ENCODE measurements around the gene TRAPPC2.
A peak's percentile ranks its signal among the peaks of the same experiment; 100 is the strongest.

The TRAPPC2 gene

GRCh38 chrX:13734278-13735172, at the start of gene TRAPPC2, which contains the start of gene OFD1:
TSS of gene TRAPPC2 (minus strand) at chrX:13734620. CDS start at chrX:13719963, 14,657 bp downstream.
TSS of gene OFD1 (plus strand) at chrX:13734748. CDS start at chrX:13735072, 324 bp downstream.
- DNase-seq = peak; percentile 79 to 90

DNA sequence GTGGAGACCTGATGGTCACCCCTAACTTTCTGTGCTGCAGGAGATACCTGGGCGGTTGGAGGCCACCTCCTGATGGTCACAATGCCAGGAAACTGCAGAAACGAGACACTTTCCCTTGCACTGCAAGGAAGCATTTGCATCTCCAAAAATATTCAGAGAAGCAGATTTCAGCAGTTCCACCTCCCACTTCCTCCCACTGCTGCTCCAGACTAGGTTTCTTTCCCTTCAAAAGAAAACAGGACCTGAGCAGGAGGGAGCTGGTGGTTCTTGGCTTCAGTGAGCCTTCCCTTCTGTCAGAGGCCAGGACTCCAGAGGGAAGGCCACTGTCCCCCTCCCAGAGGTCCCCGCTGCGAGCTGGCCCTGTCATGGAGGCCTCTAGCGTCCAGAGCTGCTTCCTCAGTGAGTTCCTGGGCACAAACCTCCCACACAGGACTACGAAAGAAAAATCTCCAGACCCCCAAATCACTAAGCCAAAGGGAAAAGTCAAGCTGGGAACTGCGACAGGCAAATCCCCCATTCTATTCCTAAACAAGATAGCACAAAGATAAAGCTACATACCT, 46.5 kb upstream of the TRAPPC2 start:
- DNase-seq = no peak

- DNase-seq = no peak
These were observed 44.5 kb upstream of the TRAPPC2 start for GRCh38 chrX:13778916-13779315.

GRCh38 chrX:13776387-13776786, 42.0 kb upstream of the TRAPPC2 start:
- DNase-seq = no peak

DNA sequence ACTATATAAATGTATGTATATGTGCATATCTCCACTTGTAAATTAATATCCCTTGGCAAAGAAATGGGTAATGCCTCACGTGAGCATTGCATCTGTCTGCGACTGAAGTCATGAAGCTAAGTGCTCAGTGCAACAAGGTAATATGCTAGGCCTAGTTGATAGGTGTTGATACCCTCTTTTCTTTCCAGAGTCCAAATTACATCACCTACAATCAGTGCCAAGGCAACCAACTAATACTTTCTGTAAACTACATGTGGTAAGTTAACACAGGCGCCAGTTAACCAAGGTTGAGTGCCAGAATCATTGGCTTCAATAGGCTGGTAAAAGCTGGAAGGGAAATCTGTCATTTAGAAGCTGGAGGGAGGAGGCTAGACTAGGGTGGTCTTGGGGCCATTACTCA, 41.4 kb upstream of the TRAPPC2 start:
- DNase-seq = no peak

DNA sequence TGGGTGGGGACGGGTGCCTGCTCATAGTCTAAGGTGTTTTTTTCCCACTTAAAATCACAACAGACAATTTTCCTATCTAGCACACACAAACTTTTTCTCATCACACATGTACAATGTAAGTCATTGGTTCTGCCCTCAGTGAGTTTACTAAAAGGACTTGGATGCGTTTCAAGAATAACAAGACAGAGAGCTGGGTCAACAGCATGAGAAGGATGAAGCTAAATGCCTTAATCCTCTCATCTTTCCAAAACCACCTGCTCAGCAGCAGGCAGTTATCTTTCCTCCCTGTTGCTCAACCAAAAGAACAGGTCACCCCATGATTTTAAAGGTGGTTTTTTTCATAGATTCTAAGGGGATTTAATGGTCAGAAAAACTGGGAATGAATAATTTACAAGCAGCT, 40.3 kb upstream of the TRAPPC2 start:
- DNase-seq = no peak

- no peak for DNase-seq
These were observed 35.7 kb upstream of the TRAPPC2 start for GRCh38 chrX:13770013-13770535.

DNA sequence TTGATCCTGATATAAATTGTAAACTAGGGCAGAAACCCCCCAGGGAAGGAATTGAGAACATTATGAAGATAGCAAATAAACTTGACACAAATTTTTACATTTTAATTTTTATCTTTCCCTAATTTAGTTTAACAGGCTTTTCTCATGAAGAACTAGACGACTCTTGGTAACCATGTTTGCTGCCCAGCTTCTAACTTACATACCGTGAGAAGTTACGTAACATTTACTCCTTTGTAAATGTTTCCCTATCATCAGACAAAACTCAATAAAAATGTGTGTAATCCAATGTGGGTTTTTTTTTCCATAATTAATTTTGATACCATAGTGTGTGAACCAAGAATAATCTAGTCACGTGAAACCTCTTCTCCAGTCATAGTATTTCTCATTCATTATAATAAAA, 34.5 kb upstream of the TRAPPC2 start:
- DNase-seq = no peak

GRCh38 chrX:13764765-13765164, 30.3 kb upstream of the TRAPPC2 start:
- no peak for DNase-seq

DNA sequence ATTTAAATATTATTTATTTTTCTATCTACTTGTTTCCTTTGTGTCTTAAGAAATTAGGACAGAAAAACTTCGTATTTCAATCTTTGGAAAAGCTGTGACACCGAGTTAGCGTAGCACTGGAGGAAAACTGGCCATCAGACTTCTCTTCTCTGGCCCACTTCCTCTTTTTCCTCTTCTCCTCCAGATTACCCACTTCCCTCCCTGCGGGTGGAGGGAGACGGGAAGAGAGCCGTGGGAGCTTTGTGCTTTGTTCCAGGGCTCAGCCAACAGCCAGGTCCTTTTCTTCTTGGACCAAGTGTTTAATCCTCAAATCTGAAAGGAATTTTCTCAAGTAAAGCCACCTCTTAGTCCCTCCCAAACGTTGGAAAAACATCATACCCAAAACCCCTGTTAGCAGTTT, 29.9 kb upstream of the TRAPPC2 start:
- DNase-seq = no peak

- no peak for DNase-seq
These were observed 29.1 kb upstream of the TRAPPC2 start for GRCh38 chrX:13763489-13763888.

DNA sequence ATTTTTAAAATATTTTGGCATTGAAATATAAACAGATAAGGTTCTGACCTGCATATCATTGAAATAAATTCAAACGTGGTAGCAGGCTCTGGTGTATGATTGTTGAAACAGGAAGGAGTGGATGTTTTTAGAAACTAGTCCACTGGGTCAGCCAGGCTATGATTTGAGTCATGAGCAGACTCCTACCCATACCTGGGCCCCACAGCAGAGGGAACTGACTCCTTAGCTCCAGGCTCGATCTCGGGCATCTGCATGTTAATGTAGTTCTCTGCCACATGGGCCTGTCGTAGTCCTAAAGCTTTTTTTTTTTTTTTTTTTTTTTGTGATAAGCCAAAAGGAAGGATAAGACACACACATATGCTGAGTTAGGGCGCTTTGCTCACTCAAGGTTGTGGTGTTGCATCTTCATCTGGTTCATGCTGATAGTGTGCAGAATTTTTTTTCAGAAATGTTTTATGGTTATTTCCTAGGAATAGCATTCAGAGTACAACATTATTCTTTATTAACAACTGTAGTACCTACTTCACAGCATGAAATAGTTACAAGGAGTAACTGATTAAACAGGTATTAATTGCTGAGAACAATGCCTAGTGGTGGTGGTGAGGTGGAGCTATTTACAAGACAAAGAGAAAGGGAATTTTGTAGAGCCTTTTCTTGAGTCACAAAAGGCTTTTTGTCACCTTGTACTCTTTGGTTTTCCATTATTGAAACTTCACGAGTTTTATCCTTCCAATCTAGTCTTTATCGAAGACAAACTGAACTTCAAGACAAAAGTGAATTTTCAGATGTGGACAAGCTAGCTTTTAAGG, 27.4 kb upstream of the TRAPPC2 start:
- no peak for DNase-seq

- no peak for DNase-seq
These were observed 26.0 kb upstream of the TRAPPC2 start for GRCh38 chrX:13760426-13760825.

- DNase-seq = no peak
These were observed 24.8 kb upstream of the TRAPPC2 start for GRCh38 chrX:13759152-13759718.

DNA sequence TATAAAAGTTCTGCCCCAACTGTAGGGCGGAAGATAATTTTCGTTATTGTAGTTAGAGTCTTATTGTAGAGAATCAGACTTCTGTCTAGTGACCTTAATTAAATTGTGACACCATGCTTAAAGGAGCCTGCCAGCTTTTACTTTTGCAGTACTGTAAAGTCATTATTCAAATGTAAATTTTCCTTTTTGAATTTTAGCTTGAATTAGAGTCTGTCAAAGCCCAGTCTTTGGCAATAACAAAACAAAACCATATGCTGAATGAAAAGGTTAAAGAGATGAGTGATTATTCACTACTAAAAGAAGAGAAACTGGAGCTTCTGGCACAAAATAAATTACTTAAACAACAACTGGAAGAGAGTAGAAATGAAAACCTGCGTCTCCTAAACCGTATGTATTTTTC, 22.0 kb upstream of the TRAPPC2 start:
- DNase-seq = no peak

DNA sequence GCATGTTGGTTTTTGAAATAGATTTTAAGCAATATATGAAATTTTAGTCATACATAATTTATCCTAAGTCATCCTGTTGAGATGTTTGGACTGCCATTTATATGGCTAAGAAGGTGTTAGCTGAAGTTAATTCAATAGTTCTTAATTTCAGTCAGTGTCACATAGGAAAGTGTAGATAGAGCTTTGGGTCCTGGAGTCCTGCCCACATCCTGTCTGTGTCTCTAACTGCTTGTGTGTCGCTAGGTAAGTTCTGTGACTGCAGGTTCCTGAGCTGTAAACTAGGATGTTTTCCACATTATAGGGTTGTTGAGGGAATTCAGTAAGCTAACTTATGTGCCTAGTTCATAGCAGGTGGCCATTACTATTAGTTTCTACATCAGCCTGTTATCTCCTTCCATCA, 20.8 kb upstream of the TRAPPC2 start:
- DNase-seq = no peak

DNA sequence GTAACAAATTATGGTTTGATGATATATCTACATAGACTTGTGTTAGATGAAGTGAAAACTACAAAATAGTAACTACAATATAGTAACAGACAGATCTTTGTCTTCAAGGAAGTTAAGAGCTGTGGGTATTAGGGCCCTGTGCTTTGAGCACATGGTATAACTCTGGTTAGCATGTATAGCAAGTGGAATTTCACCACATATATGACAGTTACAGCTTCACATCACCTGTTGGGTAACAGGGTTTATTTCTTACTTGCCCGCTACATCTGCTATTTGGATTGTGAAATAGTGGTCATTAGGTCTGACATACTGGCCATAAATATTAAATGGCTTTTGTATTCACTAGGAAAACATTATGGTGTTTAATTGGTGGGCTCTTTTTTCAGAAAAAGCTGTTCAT, 20.3 kb upstream of the TRAPPC2 start:
- DNase-seq = no peak

DNA sequence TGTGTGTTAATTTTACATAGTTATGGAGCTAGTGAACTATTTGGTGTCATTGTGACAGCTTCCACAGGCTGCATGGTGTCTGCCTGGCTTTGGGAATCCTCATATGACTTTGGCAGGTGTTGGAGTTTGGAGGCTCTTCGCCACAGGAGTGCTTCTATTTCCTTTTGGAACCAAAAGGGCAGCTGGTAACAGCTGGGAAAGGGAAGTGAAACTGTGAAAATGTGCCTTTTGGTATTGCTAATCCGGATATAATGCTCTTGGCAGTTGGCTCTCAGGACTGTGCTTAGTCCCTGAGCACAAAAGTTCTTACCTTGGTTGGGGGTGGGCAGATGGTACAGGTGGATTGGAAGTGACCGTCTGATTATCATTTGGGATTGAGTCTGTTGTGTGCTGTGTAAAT, 18.2 kb upstream of the TRAPPC2 start:
- no peak for DNase-seq

DNA sequence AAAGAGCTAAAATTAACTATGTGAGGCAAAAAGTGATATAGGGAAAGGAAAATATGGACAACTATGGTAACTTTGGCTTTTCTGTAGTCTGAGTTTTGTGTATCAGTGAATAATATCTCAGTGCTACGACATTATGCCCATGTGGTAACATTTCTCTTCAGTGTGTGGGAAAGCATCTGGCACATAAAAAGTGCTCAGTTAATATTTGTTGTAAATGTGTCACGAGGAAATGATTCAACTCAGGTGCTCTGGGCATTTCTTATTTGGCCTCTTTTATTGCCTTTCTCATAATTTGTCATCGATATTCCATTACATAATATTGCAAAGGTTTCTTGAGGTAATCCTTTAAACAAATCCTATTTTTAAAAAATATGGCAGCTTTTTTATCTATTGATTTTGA, 17.7 kb upstream of the TRAPPC2 start:
- no peak for DNase-seq

DNA sequence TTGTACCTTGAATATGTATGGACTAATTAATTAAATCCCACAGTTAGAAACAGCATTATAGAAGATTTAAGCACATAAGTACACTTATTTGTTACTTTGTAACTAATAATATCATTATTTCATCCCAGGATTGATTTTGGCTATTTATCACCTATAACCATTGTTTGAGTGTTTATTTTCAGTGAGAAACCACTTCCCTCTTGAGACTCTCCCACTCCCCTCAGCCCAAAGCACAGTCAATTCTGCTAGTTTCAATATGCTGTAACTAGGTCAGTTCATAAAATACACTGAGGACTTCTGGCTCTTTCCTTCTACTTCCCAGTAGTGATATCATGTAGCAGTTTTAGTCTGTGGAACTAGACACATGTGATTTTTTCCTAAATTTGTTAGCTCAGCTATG, 16.4 kb upstream of the TRAPPC2 start:
- DNase-seq = no peak

GRCh38 chrX:13750204-13750603, 15.8 kb upstream of the TRAPPC2 start:
- no peak for DNase-seq

- no peak for DNase-seq
These were observed 14.1 kb upstream of the TRAPPC2 start for GRCh38 chrX:13748486-13748885.

DNA sequence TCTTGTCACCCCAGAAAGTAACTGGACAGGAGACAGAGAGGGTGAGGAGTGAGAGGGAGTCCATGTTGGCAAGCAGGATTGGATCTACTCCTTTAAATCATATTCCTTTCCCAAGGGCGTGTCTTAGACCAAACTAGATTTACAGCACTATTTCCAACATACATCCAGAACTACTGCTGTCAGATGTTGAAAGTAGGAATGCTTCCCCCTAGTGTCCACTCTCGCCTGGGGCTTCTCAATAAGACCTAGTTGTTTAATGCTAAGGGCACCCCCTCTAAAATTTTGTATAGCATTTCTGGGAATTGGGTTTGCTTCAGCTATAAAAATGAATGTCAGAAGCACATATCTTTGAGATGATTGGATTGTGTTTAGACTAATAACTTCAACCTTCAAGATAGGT, 13.4 kb upstream of the TRAPPC2 start:
- DNase-seq = peak in 1 of 2 experiments; percentile 17
